ENCODE measurements around the gene PPP1R1C.

Gene PPP1R1C

DNA sequence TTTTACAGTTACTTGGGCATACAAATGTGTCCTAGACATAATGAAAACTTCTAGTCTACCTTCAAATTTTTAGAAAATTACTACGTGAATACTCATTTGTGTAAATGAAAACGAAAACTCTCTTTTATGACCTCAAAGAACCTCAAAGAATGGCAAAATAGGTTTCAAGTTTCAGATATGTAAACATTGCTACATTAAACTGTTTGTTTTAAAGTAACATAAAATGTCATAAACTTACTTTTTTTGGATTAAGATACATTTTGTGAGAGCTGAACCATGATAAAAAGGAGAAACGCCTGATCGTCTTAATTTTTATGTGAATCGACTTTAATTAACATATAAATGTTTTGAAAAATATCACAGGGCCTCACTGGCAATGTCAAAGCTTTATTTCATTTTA is 91.4 kb downstream of the PPP1R1C start:
- TF ChIP-seq, protein P1, sequence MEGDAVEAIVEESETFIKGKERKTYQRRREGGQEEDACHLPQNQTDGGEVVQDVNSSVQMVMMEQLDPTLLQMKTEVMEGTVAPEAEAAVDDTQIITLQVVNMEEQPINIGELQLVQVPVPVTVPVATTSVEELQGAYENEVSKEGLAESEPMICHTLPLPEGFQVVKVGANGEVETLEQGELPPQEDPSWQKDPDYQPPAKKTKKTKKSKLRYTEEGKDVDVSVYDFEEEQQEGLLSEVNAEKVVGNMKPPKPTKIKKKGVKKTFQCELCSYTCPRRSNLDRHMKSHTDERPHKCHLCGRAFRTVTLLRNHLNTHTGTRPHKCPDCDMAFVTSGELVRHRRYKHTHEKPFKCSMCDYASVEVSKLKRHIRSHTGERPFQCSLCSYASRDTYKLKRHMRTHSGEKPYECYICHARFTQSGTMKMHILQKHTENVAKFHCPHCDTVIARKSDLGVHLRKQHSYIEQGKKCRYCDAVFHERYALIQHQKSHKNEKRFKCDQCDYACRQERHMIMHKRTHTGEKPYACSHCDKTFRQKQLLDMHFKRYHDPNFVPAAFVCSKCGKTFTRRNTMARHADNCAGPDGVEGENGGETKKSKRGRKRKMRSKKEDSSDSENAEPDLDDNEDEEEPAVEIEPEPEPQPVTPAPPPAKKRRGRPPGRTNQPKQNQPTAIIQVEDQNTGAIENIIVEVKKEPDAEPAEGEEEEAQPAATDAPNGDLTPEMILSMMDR (IDR thresholded peaks at IDR 0.05; ENCODE audit: low read depth, low read length), result no peak
- no peak overlapping the region for H3K4me3 ChIP-seq (ENCODE audit: low read depth, low read length)

DNA sequence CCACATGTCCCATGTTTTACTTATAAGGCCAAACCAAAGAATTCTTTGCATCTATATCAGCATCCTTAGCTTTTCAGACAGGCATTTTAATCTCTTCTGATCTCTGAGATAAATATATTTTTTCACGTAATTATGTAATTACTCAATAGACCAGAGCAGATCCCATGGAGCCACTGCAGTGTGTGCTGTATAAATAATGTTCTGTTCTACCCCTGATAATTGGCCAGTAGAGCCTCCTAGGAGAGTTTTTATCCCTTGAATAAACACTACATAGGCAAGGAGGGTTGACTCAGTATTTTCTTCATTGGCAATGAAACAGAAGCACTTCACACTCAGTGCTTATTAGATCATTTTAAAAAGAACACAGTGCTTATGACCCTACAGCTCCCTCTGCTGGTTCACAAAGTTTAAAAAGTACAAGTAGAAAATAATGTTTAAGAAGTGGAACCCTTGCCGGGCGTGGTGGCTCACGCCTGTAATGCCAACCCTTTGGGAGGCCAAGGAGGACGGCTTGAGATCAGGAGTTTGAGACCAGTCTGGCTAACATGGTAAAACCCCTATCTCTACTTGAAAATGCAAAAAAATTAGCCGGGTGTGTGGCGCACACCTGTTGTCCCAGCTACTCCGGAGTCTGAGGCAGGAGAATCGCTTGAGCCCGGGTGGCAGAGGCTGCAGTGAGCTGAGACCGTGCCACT is 91.9 kb downstream of the PPP1R1C start:
- TF ChIP-seq, protein P1 (IDR thresholded peaks at IDR 0.05; ENCODE audit: low read depth, low read length), result peak; percentile 43
- no peak overlapping the region for H3K4me3 ChIP-seq (ENCODE audit: low read depth, low read length)

DNA sequence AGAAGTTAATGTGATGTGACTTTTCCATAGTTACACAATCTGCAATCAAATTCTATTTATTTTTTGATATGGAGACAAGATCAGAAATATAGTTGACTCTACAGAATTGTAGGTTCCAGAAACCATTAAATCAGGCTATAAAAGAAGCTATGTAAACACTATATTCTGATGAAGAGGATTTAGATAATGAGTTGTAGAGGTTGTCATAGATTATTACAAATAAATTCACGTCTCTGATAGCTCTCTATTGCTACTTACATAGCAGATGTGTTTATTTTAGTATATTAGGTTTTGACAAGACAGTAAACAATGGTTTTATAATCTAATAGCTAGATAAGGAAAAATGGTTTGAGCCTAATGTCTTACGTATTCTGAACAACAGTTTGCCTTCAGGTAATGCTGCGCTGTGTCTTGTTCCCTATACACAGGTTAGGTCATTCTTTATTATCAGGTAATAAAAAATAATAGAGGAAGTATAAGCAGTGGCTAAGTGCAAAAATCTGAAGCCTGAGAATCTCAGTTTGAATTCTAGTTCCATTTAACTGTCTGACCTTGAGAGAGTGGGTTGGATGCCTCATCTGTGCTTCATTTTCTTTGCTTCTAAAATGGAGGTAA is 93.4 kb downstream of the PPP1R1C start:
- H3K4me3 ChIP-seq (ENCODE audit: low read depth, low read length), result no peak overlapping the region
- TF ChIP-seq, protein P1 (IDR thresholded peaks at IDR 0.05; ENCODE audit: low read depth, low read length), result no peak

DNA sequence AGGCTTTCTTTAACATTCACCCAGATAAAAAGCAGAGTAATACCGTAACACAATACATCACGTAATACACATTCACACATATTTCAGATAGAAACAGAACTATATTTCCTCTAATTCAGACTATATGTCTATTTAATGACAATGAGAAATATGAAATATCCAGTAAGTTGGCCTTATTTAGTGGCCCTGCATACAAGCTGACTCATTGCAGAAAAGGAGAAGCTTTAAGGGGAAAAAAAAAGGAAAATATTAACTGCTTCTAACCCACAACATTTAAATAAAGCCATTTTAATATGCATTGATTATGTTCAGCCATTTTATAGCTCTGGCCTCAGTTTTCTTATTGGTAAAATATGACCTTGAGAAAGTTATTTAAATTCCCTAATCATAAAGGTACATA is 94.8 kb downstream of the PPP1R1C start:
- TF ChIP-seq, protein P1 (IDR thresholded peaks at IDR 0.05; ENCODE audit: low read depth, low read length), result no peak
- no peak overlapping the region for H3K4me3 ChIP-seq (ENCODE audit: low read depth, low read length)

DNA sequence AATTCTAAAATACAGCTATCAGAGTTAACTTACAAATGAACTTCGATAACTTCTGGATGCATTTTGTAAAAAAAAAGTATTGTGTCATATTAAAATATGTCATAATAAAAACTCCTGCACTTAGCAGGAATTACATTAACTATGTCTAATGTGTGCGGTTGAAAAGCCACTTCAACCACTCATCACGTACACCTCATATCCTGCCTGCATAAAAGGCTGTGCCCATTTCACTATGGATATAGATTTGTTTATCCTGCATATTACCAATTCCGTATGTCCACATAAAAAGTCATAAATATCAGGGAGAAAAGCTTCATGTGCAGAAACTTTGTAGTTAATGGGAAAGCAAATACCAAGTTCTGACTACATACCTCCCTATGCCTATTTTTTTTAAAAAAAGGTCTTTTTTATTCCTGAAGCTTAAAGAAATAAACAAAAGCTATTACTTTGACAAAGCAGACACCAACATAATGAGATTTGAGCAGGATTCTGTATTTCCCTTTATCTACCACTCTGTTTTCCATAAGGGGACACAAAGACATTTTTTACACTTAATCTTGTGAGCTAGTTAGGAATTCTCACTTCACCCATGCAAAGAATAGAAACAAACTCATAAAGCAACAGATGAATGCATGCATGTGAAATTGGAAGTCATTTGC is 96.1 kb downstream of the PPP1R1C start:
- TF ChIP-seq, protein P1 (IDR thresholded peaks at IDR 0.05; ENCODE audit: low read depth, low read length), result no peak
- H3K4me3 ChIP-seq (ENCODE audit: low read depth, low read length), result no peak overlapping the region

DNA sequence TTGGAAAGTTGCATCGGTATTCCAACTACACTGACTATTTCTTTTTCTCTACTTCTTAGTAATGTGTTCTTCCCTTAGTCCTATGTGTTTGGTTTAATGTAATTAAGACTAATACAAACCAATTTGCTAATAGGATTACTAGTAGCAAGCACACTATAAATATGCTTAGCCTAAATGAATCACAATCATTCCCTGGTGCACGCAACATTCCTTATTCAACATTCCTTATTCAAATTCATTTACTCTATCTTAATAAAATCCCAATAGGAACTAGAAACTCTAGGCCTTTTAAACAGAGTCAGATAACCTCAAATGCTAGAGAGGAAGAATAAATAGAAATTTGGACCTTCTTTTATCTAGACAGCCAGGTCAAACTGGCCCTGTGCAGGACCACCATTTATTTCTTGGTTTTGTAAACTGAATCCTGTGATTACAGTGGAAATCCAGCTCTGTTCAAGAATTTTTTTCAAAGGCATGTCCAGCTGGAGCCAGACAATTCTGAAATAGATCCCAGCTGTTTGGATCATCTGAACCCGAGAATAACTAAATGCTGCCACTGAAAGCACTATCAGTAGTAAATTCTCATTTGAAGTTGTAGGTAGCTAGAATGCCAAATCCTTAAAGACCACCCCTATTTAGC is 103.1 kb downstream of the PPP1R1C start:
- TF ChIP-seq, protein P1 (IDR thresholded peaks at IDR 0.05; ENCODE audit: low read depth, low read length), result no peak

More for the DNA sequence above, 103.1 kb downstream of the PPP1R1C start:
- no peak overlapping the region for H3K4me3 ChIP-seq (ENCODE audit: low read depth, low read length)

Data from WI38 (cell line).